PC-3 (cell line): Measurements from ENCODE around the gene PHC2. TPM values are rescaled to one million over a fixed set of nuclear protein-coding genes. Genes with fewer than 3 reads are reported as not detected.

Source experiments
- ATAC-seq: fragments of 200-7000 bp; cut with Tn5 transposase; 2 replicates; pipeline ENCODE4 v1.9.1; 2020; ENCODE audit warnings: mild to moderate bottlenecking, moderate library complexity
- BruUV-seq: library from RNA; stranded (reverse); fragments of 400-500 nt; replicated peaks from 2 replicates; lab custom pipeline; 2021; lab: Mats Ljungman, UMichigan
- CTCF ChIA-PET: fragments of 300-600 bp; sonication (Branson Sonifier 250); formaldehyde crosslinking; loops from one replicate; lab custom pipeline; 2022; ENCODE audit warnings: antibody characterized with exemption; lab: Charles Lee
- POLR2A ChIA-PET: fragments of 300-600 bp; sonication (Branson Sonifier 250); formaldehyde crosslinking; loops from one replicate; lab custom pipeline; 2022; ENCODE audit warnings: antibody characterized with exemption; ENCODE audit not compliant: unreplicated experiment; lab: Charles Lee
- DNase-seq: peaks from one replicate; pipeline ENCODE4 v3.0.0-alpha.2; 2015
- H2AFZ ChIP-seq: fragments of 300-600 bp; sonication (generic); 2 replicates; pipeline ENCODE4 v1.6.0; 2016; ENCODE audit warnings: antibody characterized with exemption, low read length
- H3F3A ChIP-seq: fragments of 300-600 bp; sonication (generic); one replicate; pipeline ENCODE4 v1.6.0; 2017; ENCODE audit warnings: antibody characterized with exemption, low read length, control low read depth, mild to moderate bottlenecking; ENCODE audit not compliant: unreplicated experiment
- H3K27ac ChIP-seq: fragments of 300-600 bp; sonication (generic); 2 replicates; pipeline ENCODE4 v1.5.1; 2016; ENCODE audit warnings: mild to moderate bottlenecking, low read length
- H3K27me3 ChIP-seq: fragments of 300-600 bp; sonication (generic); 2 replicates; pipeline ENCODE4 v1.6.1; 2016; ENCODE audit warnings: low read length, mixed read lengths
- H3K36me3 ChIP-seq: fragments of 300-600 bp; sonication (generic); 2 replicates; pipeline ENCODE4 v1.6.1; 2016; ENCODE audit warnings: low read depth, mixed run types, low read length, mixed read lengths
- H3K4me1 ChIP-seq: fragments of 300-600 bp; sonication (generic); 2 replicates; pipeline ENCODE4 v1.5.1; 2016; ENCODE audit warnings: low read length; ENCODE audit not compliant: insufficient read depth
- H3K4me2 ChIP-seq: fragments of 300-600 bp; sonication (generic); 2 replicates; pipeline ENCODE4 v1.6.0; 2016; ENCODE audit warnings: low read length
- H3K4me3 ChIP-seq: fragments of 300-600 bp; sonication (generic); 2 replicates; pipeline ENCODE4 v1.5.1; 2016; ENCODE audit warnings: mild to moderate bottlenecking, low read length, mixed read lengths
- H3K79me2 ChIP-seq: fragments of 300-600 bp; sonication (generic); 2 replicates; pipeline ENCODE4 v1.6.1; 2017; ENCODE audit warnings: low read length, mixed read lengths
- H3K9ac ChIP-seq: fragments of 300-600 bp; sonication (generic); 2 replicates; pipeline ENCODE4 v1.6.0; 2016; ENCODE audit warnings: mild to moderate bottlenecking, low read length
- H3K9me2 ChIP-seq: fragments of 300-600 bp; sonication (generic); replicated peaks from 2 replicates; pipeline ENCODE4 v1.6.1; 2016; ENCODE audit warnings: mixed run types, low read length, mixed read lengths
- H3K9me3 ChIP-seq: fragments of 300-600 bp; sonication (generic); 2 replicates; pipeline ENCODE4 v1.6.1; 2016; ENCODE audit warnings: low read length, mixed read lengths
- H4K20me1 ChIP-seq: fragments of 300-600 bp; sonication (generic); 2 replicates; pipeline ENCODE4 v1.6.1; 2016; ENCODE audit warnings: low read length, mixed read lengths
- EZH2 ChIP-seq: fragments of 300-600 bp; sonication (generic); IDR thresholded peaks from one replicate; pipeline ENCODE4 v1.6.1; 2017; ENCODE audit warnings: antibody characterized with exemption, mild to moderate bottlenecking, low read length; ENCODE audit not compliant: unreplicated experiment
- EZH2phosphoT487 ChIP-seq: fragments of 300-600 bp; sonication (generic); IDR thresholded peaks from 2 replicates; pipeline ENCODE4 v1.6.1; 2018; ENCODE audit warnings: mild to moderate bottlenecking, antibody characterized with exemption, low read length, borderline replicate concordance
- intact Hi-C: fragments of 100-400 bp; cut with micrococcal nuclease; formaldehyde crosslinking; loops from 2 replicates; pipeline ENCODE4 v1.9.0; 2023
- total RNA-seq: library from RNA; depleted of rRNA; stranded (reverse); fragments of >200 nt; gene quantifications from 2 replicates; pipeline ENCODE4 v1.2.3, GENCODE V29; 2014
- TF ChIP-seq, protein P1 (sequence below): fragments of 300-600 bp; sonication (generic); conservative IDR thresholded peaks from 2 replicates; pipeline ENCODE4 v1.5.1; 2017; ENCODE audit warnings: antibody characterized with exemption, low read depth, mild to moderate bottlenecking, low read length

Gene PHC2
- total RNA-seq, 1 experiment from 2014 or later = 134 TPM

DNA sequence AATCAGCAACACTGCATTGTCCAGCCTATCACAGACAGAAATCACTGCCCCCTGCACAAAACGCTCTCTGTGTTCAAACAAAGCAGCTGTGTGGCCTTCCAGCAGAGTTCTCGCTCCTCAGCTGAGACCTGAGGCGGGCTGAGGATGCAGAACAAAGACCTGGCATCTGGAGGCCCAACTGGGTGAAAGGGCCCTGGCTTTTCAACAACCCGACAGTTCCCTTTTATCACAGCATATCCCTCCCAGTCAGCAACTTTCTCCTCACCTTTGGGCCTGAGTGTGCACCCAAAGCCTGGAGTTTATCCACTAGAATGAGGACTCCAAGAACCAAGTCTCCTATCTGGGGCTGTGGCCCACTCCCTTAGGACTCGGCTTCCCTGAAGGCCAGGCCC, 67.4 kb downstream of the PHC2 start:
- no peak overlapping the region for H2AFZ ChIP-seq
- H3K27me3 ChIP-seq = no peaks in the 10 kb centered on the region
- H3K4me3 ChIP-seq = no peak overlapping the region
- no peaks in the 10 kb centered on the region for H3K9me2 ChIP-seq
- TF ChIP-seq EZH2phosphoT487 = no peak
- no peak for TF ChIP-seq EZH2
- TF ChIP-seq, protein P1, sequence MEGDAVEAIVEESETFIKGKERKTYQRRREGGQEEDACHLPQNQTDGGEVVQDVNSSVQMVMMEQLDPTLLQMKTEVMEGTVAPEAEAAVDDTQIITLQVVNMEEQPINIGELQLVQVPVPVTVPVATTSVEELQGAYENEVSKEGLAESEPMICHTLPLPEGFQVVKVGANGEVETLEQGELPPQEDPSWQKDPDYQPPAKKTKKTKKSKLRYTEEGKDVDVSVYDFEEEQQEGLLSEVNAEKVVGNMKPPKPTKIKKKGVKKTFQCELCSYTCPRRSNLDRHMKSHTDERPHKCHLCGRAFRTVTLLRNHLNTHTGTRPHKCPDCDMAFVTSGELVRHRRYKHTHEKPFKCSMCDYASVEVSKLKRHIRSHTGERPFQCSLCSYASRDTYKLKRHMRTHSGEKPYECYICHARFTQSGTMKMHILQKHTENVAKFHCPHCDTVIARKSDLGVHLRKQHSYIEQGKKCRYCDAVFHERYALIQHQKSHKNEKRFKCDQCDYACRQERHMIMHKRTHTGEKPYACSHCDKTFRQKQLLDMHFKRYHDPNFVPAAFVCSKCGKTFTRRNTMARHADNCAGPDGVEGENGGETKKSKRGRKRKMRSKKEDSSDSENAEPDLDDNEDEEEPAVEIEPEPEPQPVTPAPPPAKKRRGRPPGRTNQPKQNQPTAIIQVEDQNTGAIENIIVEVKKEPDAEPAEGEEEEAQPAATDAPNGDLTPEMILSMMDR = no peak
- DNase-seq (no peak), ATAC-seq (no peak)
- H3K27ac ChIP-seq = no peak overlapping the region
- intact Hi-C loops = loop anchor here (10.0 kb wide), 1 partner anchor 251 kb away; no protein-coding TSS in a partner anchor
- no peaks in the 10 kb centered on the region for H3K4me1 ChIP-seq
- H4K20me1 ChIP-seq = no peaks in the 10 kb centered on the region
- no peak overlapping the region for H3K4me2 ChIP-seq
- H3K9me3 ChIP-seq = no peaks in the 10 kb centered on the region
- H3F3A ChIP-seq = no peaks in the 10 kb centered on the region
- CTCF ChIA-PET = no interaction called here
- H3K36me3 ChIP-seq = peaks cover 47% of the 10 kb centered on the region
- H3K9ac ChIP-seq = no peak overlapping the region
- no peaks in the 10 kb centered on the region for H3K79me2 ChIP-seq
- no TSS peak for BruUV-seq
- POLR2A ChIA-PET = no interaction called here

DNA sequence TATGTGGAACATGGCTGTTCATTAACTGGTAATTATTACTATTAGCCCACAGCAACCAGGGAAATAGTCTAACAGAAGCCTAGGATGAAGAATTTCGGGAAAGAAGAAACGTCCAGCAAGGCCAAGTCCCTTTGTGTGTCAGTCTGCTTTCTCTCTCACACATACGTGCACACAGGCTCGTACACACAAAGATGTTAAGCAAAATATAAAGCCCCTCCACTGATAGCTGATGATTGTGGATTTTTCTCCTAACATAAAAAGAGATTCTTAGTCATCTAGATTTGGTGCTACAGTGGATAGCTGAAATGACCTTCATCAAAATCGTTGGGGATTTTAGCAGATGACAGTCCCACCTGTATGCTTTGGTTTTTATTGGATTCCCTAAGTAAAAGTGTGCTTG, 67.9 kb downstream of the PHC2 start:
- Histone ChIP-seq H3K27me3 (no peaks in the 10 kb centered on the region), H3F3A (no peaks in the 10 kb centered on the region), H3K27ac (no peak overlapping the region), H3K79me2 (no peaks in the 10 kb centered on the region), H3K4me1 (no peaks in the 10 kb centered on the region), H4K20me1 (no peaks in the 10 kb centered on the region), H3K9me2 (no peaks in the 10 kb centered on the region), H3K9ac (no peak overlapping the region), H3K4me2 (no peak overlapping the region), H3K36me3 (peaks cover 47% of the 10 kb centered on the region), H3K4me3 (no peak overlapping the region), H3K9me3 (no peaks in the 10 kb centered on the region), H2AFZ (no peak overlapping the region)
- BruUV-seq = no TSS peak
- TF ChIP-seq EZH2 (no peak), EZH2phosphoT487 (no peak)
- TF ChIP-seq, protein P1 = no peak
- DNase-seq = no peak
- intact Hi-C loops = loop anchor here (10.0 kb wide), 1 partner anchor 252 kb away; no protein-coding TSS in a partner anchor
- ChIA-PET POLR2A (interaction anchor here (0.6 kb wide), 1 partner anchor 21 kb away, joined by 3 read pairs; no protein-coding TSS in a partner anchor), CTCF (no interaction called here)
- ATAC-seq = no peak

DNA sequence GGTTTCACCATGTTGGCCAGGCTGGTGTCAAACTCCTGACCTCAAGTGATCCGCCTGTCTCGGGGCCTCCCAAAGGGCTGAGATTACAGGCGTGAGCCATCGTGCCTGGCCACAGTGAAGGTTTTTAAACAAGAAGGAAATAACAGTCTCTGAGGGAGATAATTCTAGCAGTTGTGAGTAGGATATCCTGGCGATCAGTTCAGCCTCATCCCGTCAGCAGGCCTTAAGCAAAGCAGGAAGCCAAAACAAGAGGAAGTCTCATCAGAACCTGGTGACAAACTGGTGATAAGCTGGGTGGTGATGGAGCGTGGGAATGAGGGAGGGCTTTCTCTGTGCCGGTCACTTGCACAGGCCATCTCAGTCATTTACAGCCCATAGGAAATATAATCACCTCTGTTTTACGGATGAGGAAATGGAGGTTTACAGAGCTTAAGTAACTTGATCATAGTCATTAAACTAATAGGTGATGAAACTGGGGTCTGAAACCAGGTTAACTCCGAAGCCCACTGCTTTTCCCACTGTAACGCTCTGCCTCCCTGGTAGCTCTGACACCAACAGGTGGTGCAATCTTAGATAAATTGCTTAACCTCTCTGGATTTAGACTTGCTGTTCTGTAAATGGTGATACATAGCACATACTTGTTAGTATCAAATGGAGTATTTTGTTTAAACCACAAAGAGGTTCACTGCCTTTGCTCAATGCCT, 69.2 kb downstream of the PHC2 start:
- Histone ChIP-seq H2AFZ (no peak overlapping the region), H3K27ac (no peak overlapping the region), H3K9me3 (no peaks in the 10 kb centered on the region), H3K4me3 (no peak overlapping the region), H3F3A (no peaks in the 10 kb centered on the region), H3K36me3 (peaks cover 45% of the 10 kb centered on the region), H3K9ac (no peak overlapping the region), H3K79me2 (no peaks in the 10 kb centered on the region), H3K9me2 (no peaks in the 10 kb centered on the region), H4K20me1 (no peaks in the 10 kb centered on the region), H3K4me2 (no peak overlapping the region), H3K27me3 (no peaks in the 10 kb centered on the region), H3K4me1 (no peaks in the 10 kb centered on the region)
- POLR2A ChIA-PET = no interaction called here
- CTCF ChIA-PET = interaction anchor here (0.6 kb wide), 1 partner anchor 94 kb away, joined by 9 read pairs; no protein-coding TSS in a partner anchor
- DNase-seq (no peak), ATAC-seq (no peak)
- intact Hi-C loops = loop anchor here (10.0 kb wide), 1 partner anchor 253 kb away; no protein-coding TSS in a partner anchor
- no peak for TF ChIP-seq EZH2
- TF ChIP-seq, protein P1 = no peak
- TF ChIP-seq EZH2phosphoT487 = no peak
- no TSS peak for BruUV-seq
